ENCODE data around the gene XPNPEP3. TPM values are rescaled to one million over a fixed set of nuclear protein-coding genes. Genes with fewer than 3 reads are reported as not detected.

XPNPEP3 gene
- polyA plus RNA-seq, 1 donor (not counting 4 experiments of a cell fraction or from before 2014, with no cell fraction given): 21.1 TPM

- Histone ChIP-seq H3K9ac (ENCODE audit: control insufficient read depth, extremely low read depth, insufficient read depth, low read length) (no peak overlapping the region), H3K9me3 (ENCODE audit: control insufficient read depth, low read depth, low read length) (no peaks in the 10 kb centered on the region), H3K4me2 (ENCODE audit: control insufficient read depth, extremely low read depth, insufficient read depth, low read depth, low read length) (no peak overlapping the region), H3K4me3 (ENCODE audit: control insufficient read depth in 2 of 3, extremely low read depth in 1 of 3, insufficient read depth in 2 of 3, low read depth in 1 of 3, low read length in 3 of 3) (no peak overlapping the region), H3K9me1 (ENCODE audit: control insufficient read depth, extremely low read depth, insufficient read depth, low read length) (no peaks in the 10 kb centered on the region), H2AFZ (ENCODE audit: control insufficient read depth, low read length) (no peak overlapping the region), H3K79me2 (ENCODE audit: control insufficient read depth, insufficient read depth, low read length) (no peaks in the 10 kb centered on the region), H3K36me3 (ENCODE audit: control insufficient read depth in 2 of 2, extremely low read depth in 1 of 2, insufficient read depth in 2 of 2, low read length in 2 of 2) (peaks cover 5 to 13% of the 10 kb centered on the region in 2 experiments), H3K27ac (ENCODE audit: control insufficient read depth, insufficient read depth, low read length) (no peak overlapping the region), H3K4me1 (ENCODE audit: control insufficient read depth, extremely low read depth, insufficient read depth, low read length) (no peaks in the 10 kb centered on the region), H3K27me3 (ENCODE audit: control insufficient read depth, extremely low read depth, insufficient read depth, low read length) (no peaks in the 10 kb centered on the region), H4K20me1 (ENCODE audit: control insufficient read depth, extremely low read depth, insufficient read depth, low read length) (no peaks in the 10 kb centered on the region)
- dilution Hi-C loops (cut with MboI; ENCODE audit: extremely low pct_ligation_motif_present, low sequenced_read_pairs): no loop called here
- no peak for TF ChIP-seq EZH2 (IDR thresholded peaks at IDR 0.05; ENCODE audit: low read length)
- TF ChIP-seq CTCF (optimal IDR thresholded peaks at IDR 0.05 in 1 of 3, IDR thresholded peaks at IDR 0.05 in 1 of 3, conservative IDR thresholded peaks at IDR 0.05 in 1 of 3; ENCODE audit: extremely low read depth in 1 of 3, insufficient read depth in 2 of 3, low read length in 3 of 3): no peak
- DNase-seq (ENCODE audit: low read depth, low spot score): no peak
- no peak for FAIRE-seq
Measured at GRCh38 chr22:40877488-40877887, 20.5 kb downstream of the XPNPEP3 start.

- DNase-seq (ENCODE audit: low read depth, low spot score) (no peak), FAIRE-seq (no peak)
- Histone ChIP-seq H3K4me2 (ENCODE audit: control insufficient read depth, extremely low read depth, insufficient read depth, low read depth, low read length) (no peak overlapping the region), H3K9me1 (ENCODE audit: control insufficient read depth, extremely low read depth, insufficient read depth, low read length) (no peaks in the 10 kb centered on the region), H3K27ac (ENCODE audit: control insufficient read depth, insufficient read depth, low read length) (no peak overlapping the region), H3K36me3 (ENCODE audit: control insufficient read depth in 2 of 2, extremely low read depth in 1 of 2, insufficient read depth in 2 of 2, low read length in 2 of 2) (peaks cover 6 to 16% of the 10 kb centered on the region in 2 experiments), H3K4me1 (ENCODE audit: control insufficient read depth, extremely low read depth, insufficient read depth, low read length) (no peaks in the 10 kb centered on the region), H3K27me3 (ENCODE audit: control insufficient read depth, extremely low read depth, insufficient read depth, low read length) (no peaks in the 10 kb centered on the region), H2AFZ (ENCODE audit: control insufficient read depth, low read length) (no peak overlapping the region), H3K9me3 (ENCODE audit: control insufficient read depth, low read depth, low read length) (no peaks in the 10 kb centered on the region), H3K79me2 (ENCODE audit: control insufficient read depth, insufficient read depth, low read length) (no peaks in the 10 kb centered on the region), H4K20me1 (ENCODE audit: control insufficient read depth, extremely low read depth, insufficient read depth, low read length) (no peaks in the 10 kb centered on the region), H3K9ac (ENCODE audit: control insufficient read depth, extremely low read depth, insufficient read depth, low read length) (no peak overlapping the region), H3K4me3 (ENCODE audit: control insufficient read depth in 2 of 3, extremely low read depth in 1 of 3, insufficient read depth in 2 of 3, low read depth in 1 of 3, low read length in 3 of 3) (no peak overlapping the region)
- dilution Hi-C loops (cut with MboI; ENCODE audit: extremely low pct_ligation_motif_present, low sequenced_read_pairs): no loop called here
- no peak for TF ChIP-seq CTCF (optimal IDR thresholded peaks at IDR 0.05 in 1 of 3, IDR thresholded peaks at IDR 0.05 in 1 of 3, conservative IDR thresholded peaks at IDR 0.05 in 1 of 3; ENCODE audit: extremely low read depth in 1 of 3, insufficient read depth in 2 of 3, low read length in 3 of 3)
- no peak for TF ChIP-seq EZH2 (IDR thresholded peaks at IDR 0.05; ENCODE audit: low read length)
Measured at GRCh38 chr22:40878922-40879321, 22.0 kb downstream of the XPNPEP3 start.

Measured in keratinocyte (primary cell).